Hematopoietic multipotent progenitor cell treated with erythropoietin and hydrocortisone succinate and interleukin-3 and kit ligand, for 6 days (in vitro differentiated cells): ENCODE data around the gene PRDM13.
"Not testable (repeated sequence)": the region's sequence is repeated elsewhere in the genome, so short reads cannot be mapped to it uniquely, and the experiment has no call there.

Source experiments
- DNase-seq: peaks from one replicate; pipeline ENCODE4 v3.0.0-alpha.2; 2015

The PRDM13 gene

GRCh38 chr6:99641270-99641669, 34.6 kb downstream of the PRDM13 start:
- DNase-seq: no peak

DNA sequence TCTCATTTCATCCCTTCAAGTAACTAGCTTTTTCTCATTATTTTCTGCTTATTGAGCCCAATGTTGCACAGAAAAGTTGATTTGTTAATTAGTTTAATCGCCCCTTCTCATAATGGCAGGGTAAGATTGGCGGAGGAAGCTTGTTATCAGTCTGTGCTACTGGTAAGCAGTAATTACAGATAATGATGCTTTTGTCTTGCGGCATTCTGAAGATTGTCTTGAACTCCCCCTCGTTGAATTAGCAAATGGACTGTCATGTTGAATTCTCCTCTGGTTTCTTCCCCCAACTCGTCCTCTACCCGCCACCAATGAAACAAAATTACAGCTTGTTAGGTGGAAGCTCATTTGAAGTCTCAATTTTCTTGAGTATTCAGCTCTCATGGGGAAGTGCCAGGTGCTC, 39.4 kb downstream of the PRDM13 start:
- DNase-seq: no peak

DNA sequence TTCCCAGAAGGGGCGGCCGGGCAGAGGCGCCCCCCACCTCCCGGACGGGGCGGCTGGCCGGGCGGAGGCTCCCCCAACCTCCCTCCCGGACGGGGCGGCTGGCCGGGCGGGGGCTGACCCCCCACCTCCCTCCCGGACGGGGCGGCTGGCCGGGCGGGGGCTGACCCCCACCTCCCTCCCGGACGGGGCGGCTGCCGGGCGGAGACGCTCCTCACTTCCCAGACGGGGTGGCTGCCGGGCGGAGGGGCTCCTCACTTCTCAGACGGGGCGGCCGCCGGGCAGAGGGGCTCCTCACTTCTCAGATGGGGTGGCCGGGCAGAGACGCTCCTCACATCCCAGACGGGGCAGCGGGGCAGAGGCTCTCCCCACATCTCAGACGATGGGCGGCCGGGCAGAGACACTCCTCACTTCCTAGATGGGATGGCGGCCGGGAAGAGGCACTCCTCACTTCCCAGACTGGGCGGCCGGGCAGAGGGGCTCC, 43.5 kb downstream of the PRDM13 start:
- not testable (repeated sequence) for DNase-seq

GRCh38 chr6:99660206-99660605, 53.6 kb downstream of the PRDM13 start:
- no peak for DNase-seq

DNA sequence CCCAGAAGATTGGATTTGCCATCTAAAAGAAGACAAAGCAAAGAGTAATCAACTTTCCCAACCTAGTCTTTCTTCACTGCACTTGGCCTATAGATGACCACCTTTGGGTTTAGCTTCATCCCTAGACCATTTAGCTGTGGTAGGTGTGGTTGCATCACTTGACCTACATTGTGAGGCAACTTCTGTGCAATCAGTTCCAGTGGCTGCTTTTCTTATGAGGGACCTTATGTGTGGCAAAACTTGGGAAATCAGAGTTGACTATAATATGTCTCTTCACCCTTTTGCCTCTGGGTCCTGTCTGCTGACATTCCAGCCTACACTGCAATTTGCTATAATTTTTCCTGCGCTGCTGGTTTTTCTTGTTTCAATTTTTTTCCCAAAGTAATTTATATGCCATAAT, 55.2 kb downstream of the PRDM13 start:
- no peak for DNase-seq

DNA sequence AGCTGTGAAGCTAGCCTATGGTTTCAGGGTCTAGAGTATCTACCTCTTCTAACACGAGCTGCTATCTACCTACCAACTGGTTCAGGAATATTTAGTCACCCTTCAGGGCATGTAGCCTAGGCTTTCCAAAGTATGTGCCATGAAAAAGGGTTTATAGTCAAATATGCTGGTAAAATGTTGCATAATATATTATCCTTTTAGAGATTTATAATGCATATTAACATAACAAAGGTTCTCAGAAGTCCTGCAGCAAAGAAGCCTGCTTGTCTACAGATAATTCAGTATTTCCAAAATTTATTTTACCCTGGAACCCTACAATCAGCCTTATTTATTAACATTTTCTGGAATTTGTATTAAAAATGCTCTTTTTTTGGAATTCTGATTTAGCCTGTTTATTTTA, 56.0 kb downstream of the PRDM13 start:
- DNase-seq: no peak
